ENCODE results near the gene C1orf232.

Gene C1orf232

GRCh38 chr1:26168410-26169197 lies at the start of gene C1orf232:
Gene C1orf232, minus strand, starts transcription at chr1:26168963. Its CDS starts 464 bp downstream, at chr1:26168499.
- no peak for DNase-seq

- DNase-seq = no peak
Observed at GRCh38 chr1:26215246-26215645, 46.5 kb upstream of the C1orf232 start.

GRCh38 chr1:26213335-26213905 lies 44.7 kb upstream of the C1orf232 start:
- no peak for DNase-seq

GRCh38 chr1:26212726-26213125 lies 44.0 kb upstream of the C1orf232 start:
- no peak for DNase-seq

GRCh38 chr1:26210147-26210870 lies 41.5 kb upstream of the C1orf232 start:
- no peak for DNase-seq

- no peak for DNase-seq
Observed at GRCh38 chr1:26203642-26204318, 35.0 kb upstream of the C1orf232 start.

GRCh38 chr1:26200413-26200812 lies 31.6 kb upstream of the C1orf232 start:
- DNase-seq = no peak

GRCh38 chr1:26197813-26198212 lies 29.1 kb upstream of the C1orf232 start:
- DNase-seq = no peak

- DNase-seq = no peak
Observed at GRCh38 chr1:26197301-26197700, 28.5 kb upstream of the C1orf232 start.

GRCh38 chr1:26195805-26196204 lies 27.0 kb upstream of the C1orf232 start:
- no peak for DNase-seq

GRCh38 chr1:26191739-26192138 lies 23.0 kb upstream of the C1orf232 start:
- no peak for DNase-seq

- DNase-seq = peak; percentile 41
Observed at GRCh38 chr1:26190373-26190987, 21.7 kb upstream of the C1orf232 start, which contains the start of gene CATSPER4. Gene CATSPER4, plus strand, starts transcription at chr1:26190602. Its CDS starts 26 bp downstream, at chr1:26190628.

- DNase-seq = no peak
Observed at GRCh38 chr1:26189751-26190275, 21.1 kb upstream of the C1orf232 start.

GRCh38 chr1:26189331-26189730 lies 20.6 kb upstream of the C1orf232 start:
- DNase-seq = no peak

- DNase-seq = no peak
Observed at GRCh38 chr1:26188477-26188876, 19.7 kb upstream of the C1orf232 start.

- no peak for DNase-seq
Observed at GRCh38 chr1:26187882-26188281, 19.1 kb upstream of the C1orf232 start.

- DNase-seq = no peak
Observed at GRCh38 chr1:26184883-26185282, 16.1 kb upstream of the C1orf232 start.

- no peak for DNase-seq
Observed at GRCh38 chr1:26184086-26184485, 15.3 kb upstream of the C1orf232 start.

- DNase-seq = no peak
Observed at GRCh38 chr1:26182383-26182696, 13.6 kb upstream of the C1orf232 start.

GRCh38 chr1:26181586-26182382 lies 13.0 kb upstream of the C1orf232 start:
- DNase-seq = no peak

- DNase-seq = no peak
Observed at GRCh38 chr1:26180010-26180506, 11.3 kb upstream of the C1orf232 start.

Data from CD4-positive, alpha-beta T cell treated with Interleukin-17A for 1 hour (primary cell).